HepG2 (cell line): Measurements from ENCODE around the gene STK17A. TPM values are rescaled to one million over a fixed set of nuclear protein-coding genes. Genes with fewer than 3 reads are reported as not detected.

ENCODE experiments used
- CEBPG ChIP-seq: IDR thresholded peaks from 2 replicates; pipeline ENCODE4 v1.6.1; 2016
- DRAP1 ChIP-seq: IDR thresholded peaks from 2 replicates; pipeline ENCODE4 v1.6.1; 2016; ENCODE audit warnings: missing genetic modification reagents, missing compliant biosample characterization
- ERF ChIP-seq: IDR thresholded peaks from 2 replicates; pipeline ENCODE4 v1.6.1; 2018; ENCODE audit warnings: missing biosample characterization, missing genetic modification reagents
- HNRNPLL ChIP-seq: fragments of 200-400 bp; formaldehyde crosslinking; IDR thresholded peaks from 2 replicates; pipeline ENCODE4 v1.6.1; 2017; ENCODE audit warnings: mild to moderate bottlenecking, low read depth, low read length; ENCODE audit not compliant: poor library complexity, severe bottlenecking
- IRF9 ChIP-seq: sonication (generic); formaldehyde crosslinking; IDR thresholded peaks from 2 replicates; pipeline ENCODE4 v1.8.0; 2022; ENCODE audit warnings: missing genetic modification reagents, mild to moderate bottlenecking, borderline replicate concordance
- SMAD3 ChIP-seq: sonication (generic); formaldehyde crosslinking; IDR thresholded peaks from 2 replicates; pipeline ENCODE4 v1.4.0; 2020; ENCODE audit warnings: missing genetic modification reagents
- SOX6 ChIP-seq, 2 experiments: fragments of 450-650 bp in 1 of 2; sonication (generic) in 1 of 2; formaldehyde crosslinking in 1 of 2; IDR thresholded peaks; 2 replicates each; pipeline versions ENCODE4 v1.4.0 to v1.6.1; 2017 to 2020; ENCODE audit warnings: antibody characterized with exemption in 1 of 2, mild to moderate bottlenecking in 1 of 2, missing genetic modification reagents in 1 of 2
- SP1 ChIP-seq, 2 experiments: fragments of 450-650 bp in 1 of 2; sonication (generic) in 1 of 2; formaldehyde crosslinking in 1 of 2; IDR thresholded peaks; 2 replicates each; pipeline versions ENCODE4 v1.4.0 to v1.6.1; 2016 to 2020; ENCODE audit warnings: missing genetic modification reagents in 1 of 2
- SP5 ChIP-seq: IDR thresholded peaks from 2 replicates; pipeline ENCODE4 v1.6.1; 2016; ENCODE audit warnings: low read depth, borderline replicate concordance
- STAG1 ChIP-seq: sonication (generic); formaldehyde crosslinking; IDR thresholded peaks from 2 replicates; pipeline ENCODE4 v1.4.0; 2020; ENCODE audit warnings: missing genetic modification reagents
- THAP8 ChIP-seq: sonication (generic); formaldehyde crosslinking; IDR thresholded peaks from 2 replicates; pipeline ENCODE4 v1.5.1; 2020; ENCODE audit warnings: missing genetic modification reagents, mild to moderate bottlenecking, borderline replicate concordance
- THRA ChIP-seq: sonication (generic); formaldehyde crosslinking; IDR thresholded peaks from 2 replicates; pipeline ENCODE4 v1.4.0; 2020; ENCODE audit warnings: missing genetic modification reagents, borderline replicate concordance
- TSC22D2 ChIP-seq: sonication (generic); formaldehyde crosslinking; IDR thresholded peaks from 2 replicates; pipeline ENCODE4 v1.5.1; 2020; ENCODE audit warnings: missing genetic modification reagents, mild to moderate bottlenecking, borderline replicate concordance
- U2AF1 ChIP-seq: fragments of 200-400 bp; formaldehyde crosslinking; optimal IDR thresholded peaks from 2 replicates; pipeline ENCODE3; 2017; ENCODE audit warnings: mild to moderate bottlenecking, low read depth, low read length
- ZKSCAN1 ChIP-seq: fragments of 150-350 bp; IDR thresholded peaks from 2 replicates; pipeline ENCODE4 v1.6.1; 2014; ENCODE audit warnings: low read length
- ZMYM4 ChIP-seq: sonication (generic); formaldehyde crosslinking; IDR thresholded peaks from 2 replicates; pipeline ENCODE4 v1.8.1; 2023; ENCODE audit warnings: mild to moderate bottlenecking, missing genetic modification reagents
- ZNF121 ChIP-seq: sonication (generic); formaldehyde crosslinking; IDR thresholded peaks from 2 replicates; pipeline ENCODE4 v1.5.0; 2020; ENCODE audit warnings: mild to moderate bottlenecking, missing genetic modification reagents
- ZNF124 ChIP-seq: sonication (generic); formaldehyde crosslinking; IDR thresholded peaks from 2 replicates; pipeline ENCODE4 v1.4.0; 2020; ENCODE audit warnings: missing genetic modification reagents
- ZNF326 ChIP-seq: sonication (generic); formaldehyde crosslinking; IDR thresholded peaks from 2 replicates; pipeline ENCODE4 v1.4.0; 2020; ENCODE audit warnings: missing genetic modification reagents, borderline replicate concordance
- ZNF546 ChIP-seq: sonication (generic); formaldehyde crosslinking; conservative IDR thresholded peaks from 2 replicates; pipeline ENCODE4 v1.8.1; 2023; ENCODE audit warnings: mild to moderate bottlenecking, missing genetic modification reagents
- ZSCAN25 ChIP-seq: sonication (generic); formaldehyde crosslinking; IDR thresholded peaks from 2 replicates; pipeline ENCODE4 v1.8.0; 2022; ENCODE audit warnings: mild to moderate bottlenecking, missing genetic modification reagents
- polyA plus RNA-seq, 8 experiments: library from polyadenylated mRNA; depleted of rRNA in 3 of 8; stranded (reverse) in 7 of 8; unstranded in 1 of 8; fragments of >200 nt; fragmentation: Illumina TruSeq in 4 of 8; extraction: Trizol in 4 of 8; gene quantifications; 2 replicates each; pipeline versions ENCODE4 v1.2.1 to v1.2.3, GENCODE V29; 2011 to 2016; ENCODE audit warnings: low read depth in 4 of 8, missing spikeins in 1 of 8, mixed read lengths in 1 of 8; ENCODE audit not compliant: insufficient read depth in 1 of 8
- total RNA-seq, 5 experiments: library from RNA; depleted of rRNA; stranded (reverse); fragments of >200 nt; fragmentation: Illumina TruSeq; extraction: Trizol; gene quantifications; 2 replicates each; pipeline ENCODE4 v1.2.3, GENCODE V29; 2016; ENCODE audit warnings: low read depth in 1 of 5
- TF ChIP-seq, protein P1 (sequence below): sonication (generic); formaldehyde crosslinking; IDR thresholded peaks from 2 replicates; pipeline ENCODE4 v1.9.0; 2022; ENCODE audit warnings: low read depth, missing genetic modification reagents
- TF ChIP-seq, protein P2 (sequence below): IDR thresholded peaks from 2 replicates; pipeline ENCODE4 v1.6.1; 2016

Gene STK17A
- total and polyA plus RNA-seq, 2 of the 13 experiments (the other 11 are each of a cell fraction or from before 2014, with no cell fraction given): 18.6 to 24.3 TPM

- TF ChIP-seq CEBPG (CRISPR knock-in tag) (peak; percentile 9; the same call in 1 of the 2 replicates), DRAP1 (CRISPR knock-in tag) (peak; percentile 41), TSC22D2 (CRISPR knock-in tag) (no peak), SP1 (IDR thresholded peaks at IDR 0.05) (peak; percentile 99), SP1 (CRISPR knock-in tag; IDR thresholded peaks at IDR 0.05) (peak; percentile 98), ZKSCAN1 (no peak), ZNF546 (CRISPR knock-in tag) (peak; percentile 19; the same call in 1 of the 2 replicates), THRA (CRISPR knock-in tag) (no peak), U2AF1 (no peak), STAG1 (peak; percentile 95), SMAD3 (peak; percentile 69; the same call in 1 of the 2 replicates), ZMYM4 (CRISPR knock-in tag) (peak; percentile 92), SP5 (CRISPR knock-in tag) (0 out of 2 replicates have a peak, but pooled peaks have one; percentile 24), ZNF121 (CRISPR knock-in tag) (peak; percentile 32; the same call in 1 of the 2 replicates), IRF9 (CRISPR knock-in tag) (peak; percentile 14; the same call in 1 of the 2 replicates), ZSCAN25 (CRISPR knock-in tag) (peak; percentile 78), HNRNPLL (peak; percentile 55), ZNF326 (CRISPR knock-in tag) (no peak), ERF (CRISPR knock-in tag) (peak; percentile 70), THAP8 (CRISPR knock-in tag) (peak; percentile 55; the same call in 1 of the 2 replicates), SOX6 (IDR thresholded peaks at IDR 0.05) (no peak), SOX6 (CRISPR knock-in tag; IDR thresholded peaks at IDR 0.05) (peak; percentile 64; the same call in 1 of the 2 replicates), ZNF124 (CRISPR knock-in tag) (peak; percentile 13; the same call in 1 of the 2 replicates)
- TF ChIP-seq, protein P1, sequence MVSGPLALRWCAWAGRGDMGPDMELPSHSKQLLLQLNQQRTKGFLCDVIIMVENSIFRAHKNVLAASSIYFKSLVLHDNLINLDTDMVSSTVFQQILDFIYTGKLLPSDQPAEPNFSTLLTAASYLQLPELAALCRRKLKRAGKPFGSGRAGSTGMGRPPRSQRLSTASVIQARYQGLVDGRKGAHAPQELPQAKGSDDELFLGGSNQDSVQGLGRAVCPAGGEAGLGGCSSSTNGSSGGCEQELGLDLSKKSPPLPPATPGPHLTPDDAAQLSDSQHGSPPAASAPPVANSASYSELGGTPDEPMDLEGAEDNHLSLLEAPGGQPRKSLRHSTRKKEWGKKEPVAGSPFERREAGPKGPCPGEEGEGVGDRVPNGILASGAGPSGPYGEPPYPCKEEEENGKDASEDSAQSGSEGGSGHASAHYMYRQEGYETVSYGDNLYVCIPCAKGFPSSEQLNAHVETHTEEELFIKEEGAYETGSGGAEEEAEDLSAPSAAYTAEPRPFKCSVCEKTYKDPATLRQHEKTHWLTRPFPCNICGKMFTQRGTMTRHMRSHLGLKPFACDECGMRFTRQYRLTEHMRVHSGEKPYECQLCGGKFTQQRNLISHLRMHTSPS: peak; percentile 34; the same call in 1 of the 2 replicates
- TF ChIP-seq, protein P2, sequence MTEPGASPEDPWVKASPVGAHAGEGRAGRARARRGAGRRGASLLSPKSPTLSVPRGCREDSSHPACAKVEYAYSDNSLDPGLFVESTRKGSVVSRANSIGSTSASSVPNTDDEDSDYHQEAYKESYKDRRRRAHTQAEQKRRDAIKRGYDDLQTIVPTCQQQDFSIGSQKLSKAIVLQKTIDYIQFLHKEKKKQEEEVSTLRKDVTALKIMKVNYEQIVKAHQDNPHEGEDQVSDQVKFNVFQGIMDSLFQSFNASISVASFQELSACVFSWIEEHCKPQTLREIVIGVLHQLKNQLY (CRISPR knock-in tag): no peak
These were observed at the start of gene STK17A (continued) for GRCh38 chr7:43582503-43583423.
